Glomerular endothelial cell (primary cell): ENCODE results near the gene HOATZ. TPM values are rescaled to one million over a fixed set of nuclear protein-coding genes. Genes with fewer than 3 reads are reported as not detected.
A peak's percentile ranks its signal among the peaks of the same experiment; 100 is the strongest.

ENCODE experiments used
- DNase-seq: peaks from one replicate; pipeline ENCODE4 v3.0.0-alpha.2; 2011; ENCODE audit warnings: low read depth, low spot score; ENCODE audit errors: extremely low read depth
- total RNA-seq: library from RNA; depleted of rRNA; stranded (reverse); fragments of >200 nt; gene quantifications from 2 replicates; pipeline ENCODE4 v1.2.3, GENCODE V29; 2015

The HOATZ gene
- total RNA-seq, 1 donor from 2014 or later = not detected

GRCh38 chr11:111542606-111543275 is 28.2 kb downstream of the HOATZ start:
- DNase-seq = no peak

DNA sequence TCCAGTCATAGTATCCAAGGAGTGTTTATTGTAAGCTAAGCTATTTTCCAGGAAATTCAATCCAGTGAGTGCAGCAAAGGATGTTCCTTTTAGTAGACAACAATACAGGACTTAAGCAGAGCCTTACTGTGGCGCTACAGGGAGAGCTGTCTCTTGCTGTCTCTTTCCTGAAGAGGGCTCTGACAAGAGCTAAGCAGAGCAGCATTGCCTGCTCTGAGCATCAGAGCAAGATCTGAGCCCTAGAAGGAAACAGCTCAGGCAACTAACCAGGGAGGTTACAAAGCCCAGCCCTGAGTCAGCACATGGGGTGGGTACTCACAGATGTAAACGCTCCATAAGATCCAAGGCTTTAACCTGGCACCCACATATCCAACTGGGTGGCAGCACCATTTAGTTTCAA is 33.9 kb downstream of the HOATZ start:
- no peak for DNase-seq

DNA sequence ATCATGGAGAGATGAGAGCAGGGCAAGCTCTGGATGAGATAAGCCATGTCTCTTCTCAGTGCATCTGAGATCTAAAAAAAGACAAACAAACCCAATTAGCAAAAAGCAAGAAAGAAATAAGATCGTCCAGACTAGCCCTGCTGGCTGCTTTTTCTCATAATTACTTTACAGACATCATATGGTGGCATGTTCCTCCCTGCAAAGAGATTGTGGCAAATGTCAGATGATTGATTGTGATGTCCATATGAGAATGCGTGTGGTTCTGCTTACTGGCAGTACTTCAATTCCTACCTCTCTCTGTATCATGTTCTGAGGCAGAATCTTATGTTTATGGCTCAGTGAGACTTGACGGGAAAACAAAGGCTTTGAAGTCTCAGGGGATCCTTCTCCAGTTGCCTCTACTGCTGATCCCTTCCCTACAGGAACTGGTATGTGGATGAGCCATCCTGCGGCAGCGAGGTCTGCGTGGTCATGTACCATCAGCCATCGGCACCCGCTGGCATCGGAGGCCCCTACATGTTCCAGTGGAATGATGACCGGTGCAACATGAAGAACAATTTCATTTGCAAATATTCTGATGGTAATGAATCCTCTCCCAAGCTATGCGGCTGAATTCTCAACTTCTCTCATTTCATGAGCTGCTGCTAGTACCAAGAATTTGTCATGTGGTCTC is 34.8 kb downstream of the HOATZ start:
- DNase-seq = no peak

DNA sequence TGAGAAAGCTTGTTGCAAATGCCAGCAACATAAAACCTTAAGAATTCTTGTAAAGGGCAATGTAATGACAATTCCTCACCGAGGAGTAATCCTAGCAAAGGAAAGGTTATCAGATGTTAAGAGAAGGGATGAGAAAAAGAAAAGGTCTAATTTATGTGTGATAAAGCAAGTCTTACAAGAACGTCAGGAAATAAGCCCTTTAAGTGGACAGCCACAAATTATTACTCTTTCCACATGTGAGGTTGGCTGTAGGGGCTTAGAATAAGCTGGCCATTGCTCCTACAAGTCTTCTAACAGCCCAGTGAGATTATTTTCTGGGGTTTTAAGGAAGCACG is 35.3 kb downstream of the HOATZ start:
- no peak for DNase-seq

DNA sequence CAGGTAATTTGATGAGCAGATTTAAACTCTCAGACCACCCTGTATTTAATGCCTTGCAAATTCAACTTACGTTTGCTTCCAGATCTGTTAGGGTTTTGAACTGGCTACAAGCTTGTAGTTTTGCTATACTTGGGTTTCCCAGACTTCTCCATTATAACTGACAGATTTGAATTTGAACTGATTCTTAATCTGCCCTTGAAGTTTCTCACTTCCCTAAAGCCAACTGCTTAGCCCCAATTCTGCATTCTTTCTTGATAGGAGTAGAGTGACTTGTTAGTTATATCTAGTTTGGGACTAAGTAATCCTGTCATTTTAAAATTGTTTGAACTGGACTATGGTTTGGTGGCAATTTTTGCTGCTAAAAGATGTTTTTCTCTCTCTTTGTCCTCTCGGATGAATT is 35.7 kb downstream of the HOATZ start:
- DNase-seq = no peak

DNA sequence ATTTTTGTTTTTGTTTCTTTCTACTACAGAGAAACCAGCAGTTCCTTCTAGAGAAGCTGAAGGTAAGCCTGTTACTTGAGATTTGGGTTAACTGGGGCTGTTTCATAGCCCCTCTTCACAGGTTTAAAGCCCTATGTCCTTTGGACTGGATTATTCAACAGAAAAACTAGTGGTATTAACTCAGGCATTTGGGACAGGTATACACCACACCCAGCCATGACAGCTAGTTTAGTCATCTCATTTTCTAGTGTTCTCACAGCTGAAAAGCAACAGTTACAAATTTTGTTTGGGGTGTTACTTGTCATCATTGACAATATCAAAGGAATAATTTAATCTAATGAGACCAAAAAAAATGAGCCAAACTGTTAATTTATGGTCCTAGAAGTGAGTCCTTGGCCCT is 40.0 kb downstream of the HOATZ start:
- no peak for DNase-seq

GRCh38 chr11:111555255-111555654 is 40.7 kb downstream of the HOATZ start:
- no peak for DNase-seq

DNA sequence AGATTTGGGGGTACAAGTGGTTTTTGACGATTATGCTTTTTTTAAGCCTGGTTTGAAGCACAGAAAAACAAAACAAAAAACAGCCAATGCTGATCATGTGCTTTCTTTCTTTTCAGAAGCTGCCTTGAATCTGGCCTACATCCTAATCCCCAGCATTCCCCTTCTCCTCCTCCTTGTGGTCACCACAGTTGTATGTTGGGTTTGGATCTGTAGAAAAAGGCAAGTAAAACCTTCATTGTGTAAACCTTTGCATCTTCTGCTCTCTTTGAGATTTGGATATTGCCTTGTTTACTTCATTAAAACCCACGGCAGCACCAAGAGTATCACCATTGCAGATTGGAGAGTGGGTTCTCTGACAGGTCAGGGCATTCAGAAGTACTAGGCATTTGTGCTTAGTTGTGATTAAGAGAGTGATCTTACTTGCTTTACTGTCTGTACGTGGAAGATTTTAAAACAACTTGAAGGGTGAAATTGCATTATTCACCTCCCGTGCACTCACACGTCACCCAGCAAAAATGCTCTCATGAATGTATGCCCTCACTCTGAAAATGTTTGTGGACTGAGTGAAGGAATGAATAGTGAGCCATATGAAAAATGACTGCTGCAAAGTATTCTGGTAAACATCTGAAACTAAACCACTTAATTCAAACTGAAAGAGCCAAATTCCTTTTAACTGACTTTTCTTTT is 43.0 kb downstream of the HOATZ start:
- DNase-seq = no peak

- DNase-seq = no peak
These were observed 45.4 kb downstream of the HOATZ start for GRCh38 chr11:111559800-111560464.

- DNase-seq = no peak
These were observed 46.2 kb downstream of the HOATZ start for GRCh38 chr11:111560800-111561199.

DNA sequence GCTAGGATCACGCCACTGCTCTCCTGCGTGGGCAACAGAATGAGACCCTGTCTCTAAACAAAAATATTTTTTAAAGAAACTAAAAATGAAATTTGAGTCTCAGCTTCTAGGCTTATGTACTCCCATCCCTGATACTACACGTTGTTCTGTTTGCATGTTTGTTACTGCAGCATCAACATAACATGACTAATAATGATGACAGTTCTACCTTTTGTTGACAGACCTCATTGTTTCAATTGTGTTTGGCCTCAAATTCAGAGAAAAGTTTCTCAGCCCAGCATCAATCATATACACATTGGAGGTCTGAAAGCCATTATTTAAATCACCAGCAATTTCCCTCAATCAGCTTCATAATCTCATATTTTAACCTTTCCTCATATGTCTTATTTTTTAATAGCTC is 46.7 kb downstream of the HOATZ start:
- no peak for DNase-seq

- no peak for DNase-seq
These were observed 47.3 kb downstream of the HOATZ start for GRCh38 chr11:111561791-111562325.

GRCh38 chr11:111562692-111563389 is 48.3 kb downstream of the HOATZ start:
- no peak for DNase-seq

DNA sequence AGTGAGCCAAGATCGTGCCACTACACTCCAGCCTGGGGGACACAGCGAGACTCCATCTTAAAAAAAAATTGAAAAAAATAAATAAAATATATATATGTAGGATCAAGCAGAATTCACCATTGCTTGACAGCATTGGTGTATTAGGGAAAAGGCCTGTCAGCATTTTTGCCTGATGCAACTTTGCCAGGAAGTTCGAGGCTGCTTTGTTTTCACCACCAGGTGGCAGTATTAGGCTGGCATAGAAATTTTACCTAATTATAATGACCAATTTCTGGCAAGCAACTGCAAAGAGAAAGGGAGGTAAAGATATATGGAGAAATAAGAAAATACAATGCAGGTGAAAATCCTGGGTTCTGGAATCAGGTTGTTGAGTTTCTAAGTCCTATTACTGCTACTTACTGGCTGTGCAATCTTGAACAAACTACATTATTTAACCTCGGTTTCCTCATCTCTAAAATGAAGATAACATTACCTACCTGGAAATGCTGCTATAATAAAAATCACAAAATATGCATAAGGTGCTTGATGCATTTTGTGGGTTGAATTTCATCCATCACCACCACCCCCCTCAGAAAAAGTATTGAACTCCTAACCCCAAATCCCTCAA is 50.6 kb downstream of the HOATZ start:
- peak; percentile 62 for DNase-seq

DNA sequence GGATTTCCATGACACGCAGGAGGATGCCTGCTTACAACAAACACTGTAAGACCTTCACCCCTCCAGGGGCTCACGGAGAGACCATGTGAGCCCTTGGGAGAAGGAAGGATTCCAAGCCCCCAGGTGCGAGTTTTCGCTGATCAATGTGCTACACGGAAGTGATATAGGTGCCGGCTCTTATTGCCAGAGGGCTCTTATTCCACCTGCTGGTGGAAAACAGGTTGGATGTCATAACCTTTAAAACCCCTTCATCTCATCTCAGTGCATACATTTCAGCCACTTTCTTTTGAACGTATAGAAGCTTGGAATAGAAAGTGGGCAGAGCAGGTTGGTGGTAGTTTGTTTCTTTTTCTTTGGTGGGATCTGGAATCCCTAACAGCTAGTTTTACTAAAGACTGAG is 51.7 kb downstream of the HOATZ start:
- DNase-seq = no peak

DNA sequence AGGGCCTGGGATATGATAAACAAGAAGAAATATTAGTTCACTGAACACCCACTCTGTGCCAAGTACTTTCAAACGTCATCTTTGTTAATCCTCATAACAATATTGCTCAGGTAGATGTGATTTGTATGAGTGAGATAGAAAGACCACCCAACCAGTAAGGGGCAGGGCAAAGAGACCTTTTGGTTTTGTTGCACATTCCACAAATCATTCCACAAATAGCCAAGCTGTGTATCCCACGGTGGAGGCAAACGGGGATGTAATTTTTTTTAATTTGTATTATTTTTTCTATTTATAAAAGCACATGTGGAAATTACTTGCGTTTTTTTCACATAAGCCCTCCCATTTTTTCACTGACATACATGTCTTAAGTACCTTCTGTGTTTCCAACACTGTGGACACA is 54.9 kb downstream of the HOATZ start:
- no peak for DNase-seq

GRCh38 chr11:111570796-111571195 is 56.2 kb downstream of the HOATZ start:
- DNase-seq = no peak

DNA sequence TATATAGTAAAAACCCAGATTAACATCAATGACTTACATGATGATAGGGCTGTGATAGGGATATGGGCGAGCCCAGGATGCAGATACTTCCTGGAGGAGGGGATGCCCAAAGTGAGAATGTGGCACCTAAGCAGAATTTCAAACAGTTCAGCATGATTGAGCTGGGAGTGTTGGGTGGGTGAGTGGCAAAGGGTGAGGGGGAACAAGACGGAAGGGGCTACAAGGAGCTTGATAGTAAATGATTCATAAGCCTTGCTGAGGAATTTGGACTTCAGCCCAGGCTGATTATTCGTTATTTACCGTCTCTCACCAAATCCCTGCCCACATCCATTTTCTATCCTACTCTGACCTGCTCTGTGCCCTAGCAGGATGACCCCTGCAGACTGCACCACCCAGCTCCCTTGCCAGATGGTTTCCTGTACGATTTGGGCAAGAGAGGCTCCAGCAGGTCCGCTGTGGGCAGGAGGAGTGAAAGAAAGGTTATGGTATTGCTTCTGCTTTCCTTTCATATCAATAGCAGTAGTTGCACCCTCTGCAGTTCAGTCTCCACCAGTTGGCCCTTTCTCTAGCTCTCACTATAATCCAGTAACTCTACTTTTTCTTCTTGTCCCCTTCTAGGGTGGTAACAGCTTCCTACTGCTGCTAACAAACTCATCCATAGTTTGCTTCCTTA is 57.4 kb downstream of the HOATZ start:
- DNase-seq = no peak

DNA sequence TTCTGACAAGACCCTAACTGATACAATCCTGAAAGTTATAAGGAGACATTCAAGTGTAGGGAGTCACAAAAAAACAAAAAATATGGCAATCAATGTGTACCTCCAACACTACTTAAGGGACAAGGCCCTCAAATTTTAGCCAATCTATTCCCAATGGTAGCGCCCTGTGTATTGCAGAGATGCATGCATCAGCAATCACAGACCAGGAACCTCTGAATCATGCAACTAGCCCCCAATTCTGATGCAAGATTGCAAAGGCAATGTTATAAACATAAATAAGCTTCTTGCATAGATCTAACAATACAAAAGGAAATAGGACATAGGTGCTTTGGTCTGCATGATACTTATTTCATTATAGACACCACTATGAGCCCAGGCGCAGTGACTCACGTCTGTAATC is 58.0 kb downstream of the HOATZ start:
- no peak for DNase-seq

DNA sequence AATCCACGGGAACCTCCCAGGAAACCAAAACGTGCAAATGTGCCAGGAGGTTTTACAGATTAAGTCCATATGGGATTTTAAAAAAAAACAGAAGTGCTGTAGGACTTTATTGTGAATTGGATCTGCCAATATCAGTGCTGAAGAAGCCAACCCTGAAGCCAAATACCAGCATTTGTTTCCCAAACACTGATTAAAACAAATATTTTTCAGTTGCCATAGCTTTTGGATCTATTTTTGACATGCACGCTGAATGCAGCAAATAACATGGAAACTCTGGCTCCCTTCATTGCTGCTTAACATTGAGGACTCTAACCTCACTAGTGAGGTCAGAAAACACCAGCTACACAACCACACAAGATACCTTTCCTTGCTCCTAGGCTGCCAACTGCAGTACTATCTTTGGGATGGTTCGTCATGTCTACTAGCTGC is 59.3 kb downstream of the HOATZ start:
- no peak for DNase-seq
